Nephron (organoid): ENCODE data around the gene TAF6L.

Source experiments
- H3K27ac Mint-ChIP-seq, 3 experiments: 2 replicates each; pipeline ENCODE4 v1.8.0; 2020; ENCODE audit warnings: mixed read lengths in 3 of 3, mild to moderate bottlenecking in 2 of 3, moderate library complexity in 1 of 3
- H3K27me3 Mint-ChIP-seq: 2 replicates; pipeline ENCODE4 v1.8.0; 2021; ENCODE audit warnings: low read depth, mild to moderate bottlenecking, moderate library complexity, mixed read lengths
- H3K36me3 Mint-ChIP-seq: 2 replicates; pipeline ENCODE4 v1.8.0; 2020; ENCODE audit warnings: low read depth, mixed read lengths
- H3K4me1 Mint-ChIP-seq: 2 replicates; pipeline ENCODE4 v1.8.0; 2020; ENCODE audit warnings: mixed read lengths
- H3K4me3 Mint-ChIP-seq, 3 experiments: 2 replicates each; pipeline ENCODE4 v1.8.0; 2020; ENCODE audit warnings: mild to moderate bottlenecking in 3 of 3, mixed read lengths in 3 of 3, moderate library complexity in 2 of 3
- H3K9me3 Mint-ChIP-seq: 2 replicates; pipeline ENCODE4 v1.8.0; 2020; ENCODE audit warnings: mixed read lengths
- TF ChIP-seq, protein P1 (sequence below), 3 experiments: fragments of 200-600 bp; sonication (generic); IDR thresholded peaks; one replicate each; pipeline ENCODE4 v1.5.0; 2021; ENCODE audit warnings: antibody characterized with exemption in 3 of 3; ENCODE audit not compliant: unreplicated experiment in 3 of 3

Gene TAF6L, protein sequence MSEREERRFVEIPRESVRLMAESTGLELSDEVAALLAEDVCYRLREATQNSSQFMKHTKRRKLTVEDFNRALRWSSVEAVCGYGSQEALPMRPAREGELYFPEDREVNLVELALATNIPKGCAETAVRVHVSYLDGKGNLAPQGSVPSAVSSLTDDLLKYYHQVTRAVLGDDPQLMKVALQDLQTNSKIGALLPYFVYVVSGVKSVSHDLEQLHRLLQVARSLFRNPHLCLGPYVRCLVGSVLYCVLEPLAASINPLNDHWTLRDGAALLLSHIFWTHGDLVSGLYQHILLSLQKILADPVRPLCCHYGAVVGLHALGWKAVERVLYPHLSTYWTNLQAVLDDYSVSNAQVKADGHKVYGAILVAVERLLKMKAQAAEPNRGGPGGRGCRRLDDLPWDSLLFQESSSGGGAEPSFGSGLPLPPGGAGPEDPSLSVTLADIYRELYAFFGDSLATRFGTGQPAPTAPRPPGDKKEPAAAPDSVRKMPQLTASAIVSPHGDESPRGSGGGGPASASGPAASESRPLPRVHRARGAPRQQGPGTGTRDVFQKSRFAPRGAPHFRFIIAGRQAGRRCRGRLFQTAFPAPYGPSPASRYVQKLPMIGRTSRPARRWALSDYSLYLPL

DNA sequence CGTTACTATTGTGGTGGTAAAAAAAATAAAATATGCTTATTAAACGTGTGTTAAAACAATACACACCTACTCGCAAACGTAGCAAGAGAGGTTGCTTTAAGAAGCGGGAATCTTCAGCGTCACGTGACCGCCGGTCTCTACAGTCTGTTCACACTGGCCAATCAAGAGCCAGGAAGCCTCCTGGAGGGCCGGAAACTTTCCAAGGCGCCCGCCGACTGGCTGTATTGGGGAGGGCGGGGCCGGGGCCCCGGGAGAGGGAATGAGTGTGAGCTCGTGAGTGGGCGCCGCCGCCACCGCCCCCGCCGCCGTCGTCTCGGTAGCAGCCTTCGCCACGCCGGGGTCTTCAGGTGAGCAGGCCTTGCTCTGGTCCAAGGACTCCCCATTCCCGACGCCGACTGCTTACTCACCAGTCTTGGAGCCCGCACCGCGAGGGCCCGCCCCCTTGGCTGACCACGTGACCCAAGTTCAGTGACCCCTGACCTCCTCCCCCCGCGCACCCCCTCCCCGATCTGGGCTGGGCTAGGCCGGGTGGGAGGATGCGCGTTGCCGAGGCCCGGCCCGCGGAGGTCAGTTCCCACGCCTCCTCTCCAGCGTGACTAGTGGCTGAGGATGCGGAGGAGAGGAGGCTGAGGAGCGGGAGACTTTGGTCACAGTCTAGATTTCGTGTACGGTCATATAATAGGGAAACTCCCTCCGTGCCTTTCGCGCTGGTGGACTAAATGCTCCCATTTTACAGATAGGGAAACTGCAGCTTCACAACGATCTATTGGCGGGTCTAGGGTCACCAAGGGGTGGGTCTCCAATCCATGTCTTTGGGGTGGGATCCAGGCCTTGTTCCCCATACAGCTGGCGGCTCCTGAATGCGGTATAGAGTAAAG is at the start of gene TAF6L:
Gene TAF6L (plus strand): TSS at position 253 of the 878 bp plus-strand sequence. CDS start 4,388 bp downstream, outside the sequence.
- peaks cover 16% of the 10 kb centered on the region for H3K4me1 Mint-ChIP-seq
- peak within 1 kb of the TSS; percentile 99 for H3K27ac Mint-ChIP-seq
- H3K9me3 Mint-ChIP-seq = no peaks in the 10 kb centered on the region
- peaks cover 3% of the 10 kb centered on the region for H3K27me3 Mint-ChIP-seq
- TF ChIP-seq, protein P1, sequence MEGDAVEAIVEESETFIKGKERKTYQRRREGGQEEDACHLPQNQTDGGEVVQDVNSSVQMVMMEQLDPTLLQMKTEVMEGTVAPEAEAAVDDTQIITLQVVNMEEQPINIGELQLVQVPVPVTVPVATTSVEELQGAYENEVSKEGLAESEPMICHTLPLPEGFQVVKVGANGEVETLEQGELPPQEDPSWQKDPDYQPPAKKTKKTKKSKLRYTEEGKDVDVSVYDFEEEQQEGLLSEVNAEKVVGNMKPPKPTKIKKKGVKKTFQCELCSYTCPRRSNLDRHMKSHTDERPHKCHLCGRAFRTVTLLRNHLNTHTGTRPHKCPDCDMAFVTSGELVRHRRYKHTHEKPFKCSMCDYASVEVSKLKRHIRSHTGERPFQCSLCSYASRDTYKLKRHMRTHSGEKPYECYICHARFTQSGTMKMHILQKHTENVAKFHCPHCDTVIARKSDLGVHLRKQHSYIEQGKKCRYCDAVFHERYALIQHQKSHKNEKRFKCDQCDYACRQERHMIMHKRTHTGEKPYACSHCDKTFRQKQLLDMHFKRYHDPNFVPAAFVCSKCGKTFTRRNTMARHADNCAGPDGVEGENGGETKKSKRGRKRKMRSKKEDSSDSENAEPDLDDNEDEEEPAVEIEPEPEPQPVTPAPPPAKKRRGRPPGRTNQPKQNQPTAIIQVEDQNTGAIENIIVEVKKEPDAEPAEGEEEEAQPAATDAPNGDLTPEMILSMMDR (IDR thresholded peaks at IDR 0.05; ENCODE audit: unreplicated experiment in 3 of 3) = no peak
- peak within 1 kb of the TSS; percentile 88 to 95 (median 94) for H3K4me3 Mint-ChIP-seq
- H3K36me3 Mint-ChIP-seq = peaks cover 25% of the 10 kb centered on the region

DNA sequence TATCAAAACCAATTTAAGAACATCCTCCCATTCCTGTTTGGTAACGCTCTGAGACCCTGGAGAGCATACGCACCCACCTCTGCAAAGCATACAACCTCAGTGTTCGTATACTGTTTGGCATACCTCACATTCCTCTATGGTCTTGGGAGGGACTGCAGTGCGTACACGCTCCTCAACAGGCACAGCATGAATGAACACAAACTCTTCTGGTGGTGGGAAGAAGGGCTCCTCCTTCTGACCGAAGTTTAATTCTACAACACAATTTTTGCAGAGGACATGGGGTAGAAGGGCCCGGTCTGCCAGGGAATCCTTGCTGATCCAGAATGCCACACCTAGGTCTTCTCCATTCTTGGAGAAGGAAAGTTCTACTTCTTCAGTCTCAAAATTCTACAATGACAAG is 49.2 kb upstream of the TAF6L start:
- Mint-ChIP-seq H3K36me3 (peaks cover 76% of the 10 kb centered on the region), H3K4me1 (peaks cover 30% of the 10 kb centered on the region), H3K9me3 (no peaks in the 10 kb centered on the region), H3K4me3 (peak overlapping the region; percentile 48 to 69 (median 67)), H3K27me3 (no peaks in the 10 kb centered on the region), H3K27ac (peak overlapping the region; percentile 7 to 59 (median 49))
- TF ChIP-seq, protein P1 (IDR thresholded peaks at IDR 0.05; ENCODE audit: unreplicated experiment in 3 of 3) = peak in 1 of 3 experiments; percentile 12

DNA sequence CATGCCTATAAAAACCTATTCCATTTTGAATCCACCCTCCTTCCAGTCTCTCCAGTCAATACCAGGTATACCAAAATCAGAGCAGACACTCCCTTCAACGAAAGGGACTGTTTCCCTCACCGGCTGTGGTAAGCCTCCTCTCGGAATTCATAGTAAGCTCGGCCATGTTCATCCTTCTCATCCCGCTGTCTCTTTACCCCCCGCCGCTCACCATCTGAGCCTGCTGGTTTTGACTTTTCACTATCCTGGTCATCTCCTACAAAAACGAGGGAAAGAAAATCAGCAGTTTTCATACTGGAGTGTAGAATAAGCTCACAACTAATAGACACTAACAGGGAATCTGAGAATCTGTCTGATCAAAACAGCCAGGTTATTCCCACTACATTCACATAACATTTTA is 47.0 kb upstream of the TAF6L start:
- Mint-ChIP-seq H3K27me3 (no peaks in the 10 kb centered on the region), H3K36me3 (peaks cover 58% of the 10 kb centered on the region), H3K9me3 (no peaks in the 10 kb centered on the region), H3K27ac (peak overlapping the region; percentile 15 to 100 (median 15)), H3K4me3 (peak overlapping the region; percentile 87 to 98 (median 91)), H3K4me1 (peaks cover 39% of the 10 kb centered on the region)
- TF ChIP-seq, protein P1 (IDR thresholded peaks at IDR 0.05; ENCODE audit: unreplicated experiment in 3 of 3) = no peak

DNA sequence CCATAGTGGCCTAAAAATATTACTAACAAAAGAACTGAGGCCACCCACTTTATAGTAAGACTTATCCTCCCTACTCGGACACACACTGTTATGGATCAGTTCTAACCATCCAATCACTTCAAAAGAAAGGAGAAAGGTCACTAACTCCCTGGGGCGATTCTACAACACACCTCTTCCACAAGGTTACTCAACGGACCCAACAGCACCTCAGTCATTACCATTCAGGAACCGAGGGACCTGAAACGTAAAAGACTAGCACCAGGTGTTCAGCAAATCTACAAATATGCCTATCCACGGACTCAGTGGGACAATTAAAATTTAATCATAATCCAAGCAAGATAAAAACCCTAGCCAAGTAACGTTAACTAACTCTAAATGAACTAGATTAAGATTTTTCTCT is 45.5 kb upstream of the TAF6L start:
- Mint-ChIP-seq H3K27ac (peak overlapping the region; percentile 80 to 100 (median 89)), H3K4me1 (peaks cover 44% of the 10 kb centered on the region), H3K4me3 (peak overlapping the region; percentile 87 to 98 (median 91)), H3K36me3 (peaks cover 45% of the 10 kb centered on the region), H3K9me3 (no peaks in the 10 kb centered on the region), H3K27me3 (no peaks in the 10 kb centered on the region)
- TF ChIP-seq, protein P1 (IDR thresholded peaks at IDR 0.05; ENCODE audit: unreplicated experiment in 3 of 3) = no peak

DNA sequence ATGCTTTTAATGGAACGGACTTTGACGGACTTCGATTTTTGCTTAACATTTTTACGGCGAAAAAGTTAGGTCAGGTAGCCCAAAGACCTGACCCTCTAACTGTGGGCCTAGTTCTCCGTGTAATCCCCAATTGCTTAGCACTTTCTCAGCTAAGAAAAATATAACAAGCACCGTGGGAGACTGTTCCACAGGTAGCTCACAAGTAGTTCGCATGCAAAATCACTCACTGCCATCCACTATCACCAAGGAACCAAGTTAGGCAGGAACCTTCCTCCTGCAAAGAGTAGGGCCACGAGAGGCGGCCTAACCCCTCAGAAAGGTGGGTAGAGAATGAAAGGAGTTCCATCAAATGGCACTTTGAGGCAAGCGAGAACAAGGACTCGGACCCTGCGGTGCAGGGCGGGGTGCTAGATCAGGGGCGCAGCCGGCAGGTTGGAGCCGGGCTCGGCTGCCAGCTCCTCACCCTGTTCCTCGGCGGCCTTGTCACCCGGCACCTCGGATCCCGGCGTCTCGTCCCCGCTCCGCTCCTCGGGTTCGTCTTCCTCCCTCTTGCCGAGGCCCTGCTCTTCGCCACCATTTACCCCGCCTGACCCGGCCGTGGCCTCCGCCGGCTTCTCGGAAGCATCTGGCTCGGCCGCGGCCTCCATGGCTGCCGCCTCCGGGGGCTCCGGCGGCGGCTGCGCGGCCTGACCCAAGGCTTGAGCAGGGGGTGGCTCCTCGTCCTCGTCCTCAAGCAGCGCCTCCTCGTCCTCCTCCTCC is 44.9 kb upstream of the TAF6L start:
- Mint-ChIP-seq H3K27ac (peak overlapping the region; percentile 80 to 100 (median 89)), H3K4me1 (peaks cover 44% of the 10 kb centered on the region), H3K9me3 (no peaks in the 10 kb centered on the region), H3K36me3 (peaks cover 39% of the 10 kb centered on the region), H3K4me3 (peak overlapping the region; percentile 87 to 98 (median 91)), H3K27me3 (no peaks in the 10 kb centered on the region)
- TF ChIP-seq, protein P1 (IDR thresholded peaks at IDR 0.05; ENCODE audit: unreplicated experiment in 3 of 3) = no peak
